Bone marrow (tissue), 2 donors: ENCODE data around the gene EXOC8.

ENCODE experiments used
- DNase-seq, 2 donors: peaks; one replicate each; lab custom pipeline; 2025; lab: John Stamatoyannopoulos, UW

EXOC8 gene

GRCh38 chr1:231337472-231338269 is at the start of gene EXOC8:
TSS of gene EXOC8 (minus strand) at chr1:231337852. CDS start at chr1:231337745, 107 bp downstream.
- DNase-seq = peak; percentile 95 to 98

- DNase-seq = no peak
Measured at GRCh38 chr1:231386466-231386865, 48.8 kb upstream of the EXOC8 start.

GRCh38 chr1:231385416-231385748 is 47.7 kb upstream of the EXOC8 start:
- DNase-seq = no peak

GRCh38 chr1:231384696-231385415 is 47.2 kb upstream of the EXOC8 start:
- no peak for DNase-seq

GRCh38 chr1:231383159-231383860 is 45.7 kb upstream of the EXOC8 start:
- no peak for DNase-seq

- DNase-seq = no peak
Measured at GRCh38 chr1:231382426-231382825, 44.8 kb upstream of the EXOC8 start.

- DNase-seq = no peak
Measured at GRCh38 chr1:231381729-231382128, 44.1 kb upstream of the EXOC8 start.

GRCh38 chr1:231376875-231377549 is 39.4 kb upstream of the EXOC8 start:
- DNase-seq = peak in 1 of 2 donors; percentile 54

- no peak for DNase-seq
Measured at GRCh38 chr1:231376101-231376500, 38.4 kb upstream of the EXOC8 start.

GRCh38 chr1:231374394-231374793 is 36.7 kb upstream of the EXOC8 start:
- DNase-seq = no peak

GRCh38 chr1:231372501-231372900 is 34.8 kb upstream of the EXOC8 start:
- DNase-seq = no peak

GRCh38 chr1:231369282-231369681 is 31.6 kb upstream of the EXOC8 start:
- no peak for DNase-seq

GRCh38 chr1:231364192-231364591 is 26.5 kb upstream of the EXOC8 start:
- no peak for DNase-seq

- DNase-seq = no peak
Measured at GRCh38 chr1:231363624-231364023, 26.0 kb upstream of the EXOC8 start.

GRCh38 chr1:231362325-231362724 is 24.7 kb upstream of the EXOC8 start:
- DNase-seq = no peak

GRCh38 chr1:231359113-231359512 is 21.5 kb upstream of the EXOC8 start:
- no peak for DNase-seq

- peak in 1 of 2 donors; percentile 61 for DNase-seq
Measured at GRCh38 chr1:231357831-231358354, 20.2 kb upstream of the EXOC8 start.

GRCh38 chr1:231357187-231357772 is 19.6 kb upstream of the EXOC8 start:
- DNase-seq = no peak

- DNase-seq = no peak
Measured at GRCh38 chr1:231355171-231355570, 17.5 kb upstream of the EXOC8 start.

- DNase-seq = no peak
Measured at GRCh38 chr1:231354330-231355020, 16.8 kb upstream of the EXOC8 start.

GRCh38 chr1:231353086-231353485 is 15.4 kb upstream of the EXOC8 start:
- no peak for DNase-seq
